Right lobe of liver (tissue), 6 donors: ENCODE results near the gene HSPA9. TPM values are rescaled to one million over a fixed set of nuclear protein-coding genes. Genes with fewer than 3 reads are reported as not detected.

Experiments used
- ATAC-seq, 4 donors: fragments of 200-7000 bp; cut with Tn5 transposase; one replicate each; pipeline ENCODE4 v1.9.1; 2020; ENCODE audit warnings: mild to moderate bottlenecking in 4 of 4, moderate library complexity in 4 of 4
- DNase-seq, 3 donors: peaks; one replicate each; pipeline ENCODE4 v3.0.0-alpha.2; 2020
- H3K27ac ChIP-seq, 3 donors: fragments of 200-600 bp; one replicate each; pipeline ENCODE4 v1.8.0; 2022
- H3K27me3 ChIP-seq, 2 donors: fragments of 200-600 bp; one replicate each; pipeline ENCODE4 v1.8.0; 2022
- H3K36me3 ChIP-seq, 4 donors: fragments of 200-600 bp; sonication (generic) in 1 of 4; one replicate each; pipeline versions ENCODE4 v1.5.1 to v1.8.0; 2017 to 2022; ENCODE audit warnings: control low read depth in 1 of 4
- H3K4me1 ChIP-seq, 4 donors: fragments of 200-600 bp; sonication (generic) in 1 of 4; one replicate each; pipeline versions ENCODE4 v1.5.1 to v1.8.0; 2017 to 2022; ENCODE audit warnings: control low read depth in 1 of 4
- H3K4me3 ChIP-seq, 3 donors: fragments of 200-600 bp; one replicate each; pipeline ENCODE4 v1.8.0; 2022
- H3K9me3 ChIP-seq, 4 donors: fragments of 200-600 bp; sonication (generic) in 1 of 4; one replicate each; pipeline versions ENCODE4 v1.5.1 to v1.8.0; 2017 to 2022; ENCODE audit warnings: control low read depth in 1 of 4
- POLR2A ChIP-seq: fragments of 450-650 bp; IDR thresholded peaks from one replicate; pipeline ENCODE4 v1.6.1; 2017; ENCODE audit warnings: antibody characterized with exemption, mild to moderate bottlenecking
- WGBS: methylation state at CpG from one replicate; pipeline ENCODE4 v1.1.6; 2018; ENCODE audit warnings: low coverage, low lambda C conversion rate; ENCODE audit not compliant: insufficient coverage; ENCODE audit errors: missing lambda C conversion rate; 5-methylcytosine and 5-hydroxymethylcytosine counted together
- intact Hi-C, 2 donors: fragments of 100-400 bp; cut with DNase I; formaldehyde crosslinking; loops; one replicate each; pipeline versions ENCODE4 v1.11.2 to v1.14.1; 2022
- total RNA-seq, 6 experiments: library from RNA; depleted of rRNA in 2 of 6; stranded (reverse); fragments of >200 nt in 2 of 6; fragmentation: NEBNext Ultra II Directional in 3 of 6; extraction: Animal tissue kit (Norgen Biotek cat#: 25700) in 3 of 6; gene quantifications; one replicate each; pipeline versions ENCODE4 v1.1.0 to v1.2.4, GENCODE V29; 2016 to 2023
- TF ChIP-seq, protein P1 (sequence below), 4 donors: fragments of 200-600 bp in 3 of 4; fragments of 450-650 bp in 1 of 4; IDR thresholded peaks; one replicate each; pipeline versions ENCODE4 v1.5.1 to v1.8.0; 2016 to 2022; ENCODE audit warnings: antibody characterized with exemption in 4 of 4, mild to moderate bottlenecking in 2 of 4
- donor health status: DM: no; HTN: yes; CAD: no.
- donor health status: DM: no; HTN: no; CAD: no.
- donor health status: DM: no; HTN: no; CAD: no.
- donor health status: DM: no; HTN: yes; CAD: no.
- donor health status: DM: no; HTN: yes; CAD: no.

The HSPA9 gene
- total RNA-seq, 6 experiments from 2014 or later = 198 to 459 (median 229) TPM

- DNase-seq (no peak), ATAC-seq (no peak)
- Histone ChIP-seq H3K4me1 (peaks cover 0 to 51% (median 16%) of the 10 kb centered on the region in 4 donors), H3K27ac (no peak overlapping the region), H3K27me3 (no peaks in the 10 kb centered on the region), H3K36me3 (peaks cover 10 to 52% (median 37%) of the 10 kb centered on the region in 4 donors), H3K4me3 (no peak overlapping the region), H3K9me3 (no peaks in the 10 kb centered on the region)
- TF ChIP-seq POLR2A = no peak
- TF ChIP-seq, protein P1, sequence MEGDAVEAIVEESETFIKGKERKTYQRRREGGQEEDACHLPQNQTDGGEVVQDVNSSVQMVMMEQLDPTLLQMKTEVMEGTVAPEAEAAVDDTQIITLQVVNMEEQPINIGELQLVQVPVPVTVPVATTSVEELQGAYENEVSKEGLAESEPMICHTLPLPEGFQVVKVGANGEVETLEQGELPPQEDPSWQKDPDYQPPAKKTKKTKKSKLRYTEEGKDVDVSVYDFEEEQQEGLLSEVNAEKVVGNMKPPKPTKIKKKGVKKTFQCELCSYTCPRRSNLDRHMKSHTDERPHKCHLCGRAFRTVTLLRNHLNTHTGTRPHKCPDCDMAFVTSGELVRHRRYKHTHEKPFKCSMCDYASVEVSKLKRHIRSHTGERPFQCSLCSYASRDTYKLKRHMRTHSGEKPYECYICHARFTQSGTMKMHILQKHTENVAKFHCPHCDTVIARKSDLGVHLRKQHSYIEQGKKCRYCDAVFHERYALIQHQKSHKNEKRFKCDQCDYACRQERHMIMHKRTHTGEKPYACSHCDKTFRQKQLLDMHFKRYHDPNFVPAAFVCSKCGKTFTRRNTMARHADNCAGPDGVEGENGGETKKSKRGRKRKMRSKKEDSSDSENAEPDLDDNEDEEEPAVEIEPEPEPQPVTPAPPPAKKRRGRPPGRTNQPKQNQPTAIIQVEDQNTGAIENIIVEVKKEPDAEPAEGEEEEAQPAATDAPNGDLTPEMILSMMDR (IDR thresholded peaks at IDR 0.05) = no peak
- 75% methylated on average over 6 of the region's 8 CpGs for WGBS
- intact Hi-C loops = no loop called here
Measured at GRCh38 chr5:138573223-138573622, 2.0 kb downstream of the HSPA9 start.

DNA sequence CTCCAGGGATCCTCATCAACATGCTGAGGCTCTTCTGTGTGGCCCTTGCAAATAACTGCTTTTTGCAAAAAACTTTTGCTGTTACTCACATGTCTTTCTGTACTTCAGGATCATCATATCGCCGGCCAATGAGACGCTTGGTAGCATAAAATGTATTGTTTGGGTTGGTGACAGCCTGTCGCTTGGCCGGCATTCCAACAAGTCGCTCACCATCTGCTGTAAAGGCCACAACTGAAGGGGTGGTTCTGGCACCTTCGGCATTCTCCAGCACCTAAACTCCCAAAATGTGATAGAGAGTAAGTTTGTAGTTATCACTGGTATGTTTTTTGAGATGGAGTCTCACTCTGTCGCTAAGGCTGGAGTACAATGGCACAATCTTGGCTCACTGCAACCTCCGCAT, 4.3 kb downstream of the HSPA9 start:
- no peak for DNase-seq
- H3K9me3 ChIP-seq = no peaks in the 10 kb centered on the region
- ATAC-seq = no peak
- H3K4me3 ChIP-seq = no peak overlapping the region
- no peak overlapping the region for H3K27ac ChIP-seq
- no peak for TF ChIP-seq POLR2A
- TF ChIP-seq, protein P1 (IDR thresholded peaks at IDR 0.05) = no peak
- intact Hi-C loops = no loop called here
- no peaks in the 10 kb centered on the region for H3K27me3 ChIP-seq
- H3K4me1 ChIP-seq = peaks cover 2 to 74% (median 31%) of the 10 kb centered on the region in 4 donors
- peaks cover 16 to 75% (median 53%) of the 10 kb centered on the region in 4 donors for H3K36me3 ChIP-seq
- 83% methylated on average over 2 of the region's 9 CpGs for WGBS

DNA sequence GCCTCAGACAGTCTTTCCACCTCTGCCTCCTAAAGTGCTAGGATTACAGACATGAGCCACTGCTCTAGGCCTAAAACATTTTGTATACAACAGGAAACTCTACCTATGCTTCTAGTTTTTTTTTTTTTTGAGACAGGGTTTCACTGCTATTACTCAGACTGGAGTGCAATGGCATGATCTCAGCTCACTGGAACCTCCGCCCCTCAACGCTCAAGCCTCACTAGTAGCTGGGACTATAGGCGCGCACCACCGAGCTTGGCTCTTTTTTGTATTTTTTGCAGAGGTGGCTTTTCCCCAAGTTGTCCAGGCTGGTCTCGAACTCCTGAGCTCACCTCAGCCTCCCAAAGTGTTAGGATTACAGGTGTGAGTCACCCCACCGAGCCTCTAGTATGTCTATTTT, 5.4 kb downstream of the HSPA9 start:
- Histone ChIP-seq H3K4me1 (peaks cover 2 to 80% (median 33%) of the 10 kb centered on the region in 4 donors), H3K9me3 (no peaks in the 10 kb centered on the region), H3K36me3 (peaks cover 22 to 86% (median 59%) of the 10 kb centered on the region in 4 donors), H3K27ac (no peak overlapping the region), H3K27me3 (no peaks in the 10 kb centered on the region), H3K4me3 (no peak overlapping the region)
- WGBS = 83% methylated on average over 1 of the region's 7 CpGs
- ATAC-seq (no peak), DNase-seq (no peak)
- TF ChIP-seq, protein P1 (IDR thresholded peaks at IDR 0.05) = no peak
- TF ChIP-seq POLR2A = no peak
- intact Hi-C loops = no loop called here

DNA sequence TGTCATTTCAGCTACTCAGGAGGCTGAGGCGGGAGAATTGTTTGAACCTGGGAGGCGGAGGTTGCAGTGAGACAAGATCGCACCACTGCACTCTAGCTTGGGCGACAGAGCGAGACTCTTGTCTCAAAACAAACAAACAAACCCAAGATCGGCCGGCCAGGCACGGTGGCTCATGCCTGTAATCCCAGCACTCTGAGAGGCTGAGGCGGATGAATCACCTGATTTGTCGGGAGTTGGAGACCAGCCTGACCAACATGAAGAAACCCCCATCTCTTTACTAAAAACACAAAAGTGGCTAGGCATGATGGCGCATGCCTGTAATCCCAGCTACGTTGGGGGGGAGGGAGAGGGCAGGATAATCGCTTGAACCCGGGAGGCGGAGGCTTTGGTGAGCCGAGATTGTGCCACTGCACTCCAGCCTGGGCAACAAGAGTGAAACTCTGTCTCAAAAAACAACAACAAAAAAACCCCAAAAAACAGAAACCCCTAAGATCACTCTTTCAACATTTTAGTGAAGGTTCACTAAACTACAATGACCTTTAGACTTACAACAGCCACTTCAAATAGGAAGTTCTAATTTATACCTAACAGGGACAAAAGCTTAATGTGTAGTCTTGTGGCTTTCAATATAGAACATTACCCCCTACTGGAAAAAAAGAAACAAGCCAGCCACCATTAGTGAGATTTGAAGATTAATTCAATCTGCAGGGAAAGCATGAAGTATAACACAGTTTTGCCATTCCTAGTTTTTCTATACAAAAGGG, 7.0 kb downstream of the HSPA9 start:
- Histone ChIP-seq H3K4me1 (peaks cover 2 to 70% (median 33%) of the 10 kb centered on the region in 4 donors), H3K9me3 (no peaks in the 10 kb centered on the region), H3K27me3 (no peaks in the 10 kb centered on the region), H3K36me3 (peaks cover 22 to 96% (median 65%) of the 10 kb centered on the region in 4 donors), H3K27ac (peak overlapping the region in 2 of 3 donors; percentile 12 to 70), H3K4me3 (no peak overlapping the region)
- 59% methylated on average over 14 of the region's 16 CpGs for WGBS
- ATAC-seq (peak; percentile 29 to 50 (median 43)), DNase-seq (peak in 1 of 3 donors; percentile 31)
- TF ChIP-seq, protein P1 (IDR thresholded peaks at IDR 0.05) = peak in 3 of 4 donors; percentile 7 to 19 (median 10)
- no peak for TF ChIP-seq POLR2A
- intact Hi-C loops = no loop called here
